Measurements from ENCODE around the gene NUMB. TPM values are rescaled to one million over a fixed set of nuclear protein-coding genes. Genes with fewer than 3 reads are reported as not detected.

Gene NUMB
- total RNA-seq, 6 donors from 2014 or later, result 85.6 to 169 (median 118) TPM

GRCh38 chr14:73344319-73344718, 114.0 kb downstream of the NUMB start:
- no peak for ATAC-seq (ENCODE audit: low FRiP score in 2 of 2)

GRCh38 chr14:73342670-73343069, 115.7 kb downstream of the NUMB start:
- Histone ChIP-seq H3K9me3 (no peaks in the 10 kb centered on the region), H3K4me3 (no peak overlapping the region), H3K36me3 (peaks cover 0 to 4% (median 0%) of the 10 kb centered on the region in 4 donors), H3K27ac (no peak overlapping the region), H3K27me3 (no peaks in the 10 kb centered on the region), H3K4me1 (no peaks in the 10 kb centered on the region)
- TF ChIP-seq EP300 (IDR thresholded peaks at IDR 0.05) (no peak), POLR2AphosphoS5 (IDR thresholded peaks at IDR 0.05) (no peak), POLR2A (IDR thresholded peaks at IDR 0.05) (no peak), CTCF (IDR thresholded peaks at IDR 0.05) (no peak)
- no peak for DNase-seq
- ATAC-seq (ENCODE audit: low FRiP score in 2 of 2), result no peak
- 76 to 78% methylated on average over 5 of the region's 5 CpGs for WGBS, 2 donors

More at GRCh38 chr14:73344319-73344718, 114.0 kb downstream of the NUMB start:
- DNase-seq, result no peak
- Histone ChIP-seq H3K9me3 (no peaks in the 10 kb centered on the region), H3K36me3 (peaks cover 0 to 4% (median 0%) of the 10 kb centered on the region in 4 donors), H3K27ac (no peak overlapping the region), H3K4me1 (no peaks in the 10 kb centered on the region), H3K27me3 (no peaks in the 10 kb centered on the region), H3K4me3 (no peak overlapping the region)
- TF ChIP-seq EP300 (IDR thresholded peaks at IDR 0.05) (no peak), CTCF (IDR thresholded peaks at IDR 0.05) (no peak), POLR2A (IDR thresholded peaks at IDR 0.05) (no peak), POLR2AphosphoS5 (IDR thresholded peaks at IDR 0.05) (no peak)
- 94 to 96% methylated on average over 1 of the region's 1 CpG for WGBS, 2 donors

GRCh38 chr14:73339846-73340595, 118.3 kb downstream of the NUMB start:
- DNase-seq (no peak), ATAC-seq (ENCODE audit: low FRiP score in 2 of 2) (no peak)
- no peaks in the 10 kb centered on the region for H3K4me1 ChIP-seq
- TF ChIP-seq CTCF (IDR thresholded peaks at IDR 0.05) (no peak), POLR2AphosphoS5 (IDR thresholded peaks at IDR 0.05) (no peak), EP300 (IDR thresholded peaks at IDR 0.05) (no peak), POLR2A (IDR thresholded peaks at IDR 0.05) (no peak)
- WGBS, 2 donors, result 98% methylated on average over 6 of the region's 6 CpGs
- H3K36me3 ChIP-seq, result no peaks in the 10 kb centered on the region
- no peak overlapping the region for H3K4me3 ChIP-seq
- H3K27me3 ChIP-seq, result no peaks in the 10 kb centered on the region
- no peak overlapping the region for H3K27ac ChIP-seq
- no peaks in the 10 kb centered on the region for H3K9me3 ChIP-seq

- no peak overlapping the region for H3K27ac ChIP-seq
- no peak for ATAC-seq (ENCODE audit: low FRiP score in 2 of 2)
- no peaks in the 10 kb centered on the region for H3K4me1 ChIP-seq
- H3K27me3 ChIP-seq, result no peaks in the 10 kb centered on the region
- H3K36me3 ChIP-seq, result no peaks in the 10 kb centered on the region
- TF ChIP-seq POLR2A (IDR thresholded peaks at IDR 0.05) (no peak), EP300 (IDR thresholded peaks at IDR 0.05) (no peak), CTCF (IDR thresholded peaks at IDR 0.05) (no peak), POLR2AphosphoS5 (IDR thresholded peaks at IDR 0.05) (no peak)
- H3K9me3 ChIP-seq, result no peaks in the 10 kb centered on the region
- no peak overlapping the region for H3K4me3 ChIP-seq
- no peak for DNase-seq
Observed at GRCh38 chr14:73339206-73339605, 119.1 kb downstream of the NUMB start.

GRCh38 chr14:73338551-73338950, 119.8 kb downstream of the NUMB start:
- Histone ChIP-seq H3K27me3 (no peaks in the 10 kb centered on the region), H3K36me3 (no peaks in the 10 kb centered on the region), H3K9me3 (no peaks in the 10 kb centered on the region), H3K4me3 (no peak overlapping the region), H3K4me1 (no peaks in the 10 kb centered on the region), H3K27ac (no peak overlapping the region)
- TF ChIP-seq POLR2A (IDR thresholded peaks at IDR 0.05) (no peak), POLR2AphosphoS5 (IDR thresholded peaks at IDR 0.05) (no peak), CTCF (IDR thresholded peaks at IDR 0.05) (no peak), EP300 (IDR thresholded peaks at IDR 0.05) (no peak)
- ATAC-seq (ENCODE audit: low FRiP score in 2 of 2) (no peak), DNase-seq (no peak)
- WGBS, 2 donors, result 71% methylated on average over 1 of the region's 1 CpG
